Lower leg skin (tissue), 4 donors: Measurements from ENCODE around the gene TUT1. TPM values are rescaled to one million over a fixed set of nuclear protein-coding genes. Genes with fewer than 3 reads are reported as not detected.
A peak's percentile ranks its signal among the peaks of the same experiment; 100 is the strongest.

Experiments used
- DNase-seq, 2 donors: peaks; one replicate each; pipeline ENCODE4 v3.0.0-alpha.2; 2019; ENCODE audit warnings: low spot score in 2 of 2
- H3K4me3 ChIP-seq: fragments of 200-600 bp; sonication (generic); 2 replicates; pipeline ENCODE4 v1.5.1; 2017; ENCODE audit warnings: mild to moderate bottlenecking, low read depth; ENCODE audit not compliant: poor library complexity, severe bottlenecking
- POLR2A ChIP-seq, 2 donors: fragments of 450-650 bp; IDR thresholded peaks; one replicate each; pipeline ENCODE4 v1.6.1; 2016 to 2017; ENCODE audit warnings: antibody characterized with exemption in 2 of 2, mild to moderate bottlenecking in 1 of 2, moderate library complexity in 1 of 2
- WGBS, 2 donors: methylation state at CpG; one replicate each; pipeline ENCODE4 v1.1.5; 2018; 5-methylcytosine and 5-hydroxymethylcytosine counted together
- intact Hi-C: fragments of 100-400 bp; cut with DNase I; formaldehyde crosslinking; loops from one replicate; pipeline ENCODE4 v1.15.0; 2023; ENCODE audit warnings: low total_unique reads
- total RNA-seq, 4 donors: library from RNA; depleted of rRNA; stranded (reverse); fragments of >200 nt; gene quantifications; one replicate each; pipeline ENCODE4 v1.1.0, GENCODE V29; 2016
- TF ChIP-seq, protein P1 (sequence below), 3 donors: fragments of 450-650 bp; IDR thresholded peaks; one replicate each; pipeline ENCODE4 v1.5.1; 2016; ENCODE audit warnings: antibody characterized with exemption in 3 of 3, mild to moderate bottlenecking in 3 of 3, moderate library complexity in 2 of 3

Gene TUT1
- total RNA-seq, 4 donors from 2014 or later, result 11.0 to 29.8 (median 15.8) TPM

DNA sequence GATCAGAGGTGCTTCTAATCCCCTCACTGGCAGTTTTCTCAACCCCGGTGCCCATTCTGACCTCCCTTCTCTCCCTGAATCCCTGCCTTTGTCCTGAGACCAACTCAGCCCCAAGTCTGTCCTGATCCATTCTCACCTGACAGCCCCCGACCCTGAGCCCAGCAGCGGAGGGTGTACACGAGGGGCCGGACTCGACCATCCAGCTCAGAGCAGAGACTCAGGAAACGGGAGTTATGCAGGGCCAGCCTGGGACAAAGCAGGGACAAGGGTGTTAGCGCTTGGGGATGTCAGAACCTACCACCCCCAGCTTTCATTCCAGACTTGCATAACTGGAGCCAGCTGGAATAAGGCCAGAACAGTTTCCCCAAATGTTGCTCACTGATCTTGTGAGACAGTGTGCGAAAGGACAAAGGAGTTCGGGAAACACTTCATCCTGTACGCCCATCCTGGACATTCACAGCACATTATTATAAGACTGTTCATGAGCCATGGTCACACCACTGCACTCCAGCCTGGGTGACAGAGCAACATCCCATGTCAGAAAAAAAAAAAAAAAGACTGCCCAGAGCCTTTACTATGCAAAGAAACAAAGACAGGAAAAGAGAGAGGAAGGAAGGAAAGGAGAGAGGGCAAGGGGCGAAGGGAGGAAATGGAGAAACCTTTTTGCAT lies 14.1 kb downstream of the TUT1 start:
- WGBS, 2 donors, result 76 to 80% methylated on average over 12 of the region's 12 CpGs
- H3K4me3 ChIP-seq, result no peak overlapping the region
- intact Hi-C loops, result no loop called here
- no peak for TF ChIP-seq POLR2A (IDR thresholded peaks at IDR 0.05)
- TF ChIP-seq, protein P1, sequence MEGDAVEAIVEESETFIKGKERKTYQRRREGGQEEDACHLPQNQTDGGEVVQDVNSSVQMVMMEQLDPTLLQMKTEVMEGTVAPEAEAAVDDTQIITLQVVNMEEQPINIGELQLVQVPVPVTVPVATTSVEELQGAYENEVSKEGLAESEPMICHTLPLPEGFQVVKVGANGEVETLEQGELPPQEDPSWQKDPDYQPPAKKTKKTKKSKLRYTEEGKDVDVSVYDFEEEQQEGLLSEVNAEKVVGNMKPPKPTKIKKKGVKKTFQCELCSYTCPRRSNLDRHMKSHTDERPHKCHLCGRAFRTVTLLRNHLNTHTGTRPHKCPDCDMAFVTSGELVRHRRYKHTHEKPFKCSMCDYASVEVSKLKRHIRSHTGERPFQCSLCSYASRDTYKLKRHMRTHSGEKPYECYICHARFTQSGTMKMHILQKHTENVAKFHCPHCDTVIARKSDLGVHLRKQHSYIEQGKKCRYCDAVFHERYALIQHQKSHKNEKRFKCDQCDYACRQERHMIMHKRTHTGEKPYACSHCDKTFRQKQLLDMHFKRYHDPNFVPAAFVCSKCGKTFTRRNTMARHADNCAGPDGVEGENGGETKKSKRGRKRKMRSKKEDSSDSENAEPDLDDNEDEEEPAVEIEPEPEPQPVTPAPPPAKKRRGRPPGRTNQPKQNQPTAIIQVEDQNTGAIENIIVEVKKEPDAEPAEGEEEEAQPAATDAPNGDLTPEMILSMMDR (IDR thresholded peaks at IDR 0.05), result no peak
- DNase-seq, result no peak

GRCh38 chr11:62575837-62576236 lies 15.5 kb downstream of the TUT1 start:
- H3K4me3 ChIP-seq, result no peak overlapping the region
- DNase-seq, result no peak
- WGBS, 2 donors, result 64 to 74% methylated on average over 8 to 14 of the region's 14 CpGs
- intact Hi-C loops, result no loop called here
- TF ChIP-seq POLR2A (IDR thresholded peaks at IDR 0.05), result no peak
- TF ChIP-seq, protein P1 (IDR thresholded peaks at IDR 0.05), result no peak

DNA sequence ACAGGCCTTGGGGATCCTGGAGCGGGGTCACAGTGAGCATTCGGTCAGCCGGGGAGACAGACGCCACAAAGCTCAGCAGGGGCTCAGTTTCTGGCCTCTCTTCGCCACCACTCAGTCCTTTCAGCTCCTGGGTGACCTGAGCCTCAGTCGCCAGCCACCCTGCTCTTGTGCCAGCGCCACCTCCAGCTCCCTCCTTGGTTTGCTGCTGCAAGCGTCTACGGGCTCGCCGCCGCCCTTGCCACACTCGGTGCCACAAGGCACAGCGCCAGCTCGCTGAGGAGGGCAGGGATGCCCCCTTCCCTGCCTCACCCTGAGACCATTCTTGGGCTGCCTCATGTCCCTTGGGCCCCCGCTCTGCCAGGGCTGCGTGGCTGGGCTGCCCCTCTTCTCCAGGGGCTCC lies 16.2 kb downstream of the TUT1 start:
- WGBS, 2 donors, result 34 to 41% methylated on average over 12 to 16 of the region's 17 CpGs
- H3K4me3 ChIP-seq, result no peak overlapping the region
- intact Hi-C loops, result no loop called here
- TF ChIP-seq, protein P1 (IDR thresholded peaks at IDR 0.05), result no peak
- TF ChIP-seq POLR2A (IDR thresholded peaks at IDR 0.05), result no peak
- no peak for DNase-seq

- peak overlapping the region; percentile 47 for H3K4me3 ChIP-seq
- 1% methylated on average over 25 to 32 of the region's 33 CpGs for WGBS, 2 donors
- DNase-seq, result peak in 1 of 2 donors; percentile 90
- intact Hi-C loops, result no loop called here
- TF ChIP-seq, protein P1 (IDR thresholded peaks at IDR 0.05), result no peak
- TF ChIP-seq POLR2A (IDR thresholded peaks at IDR 0.05), result no peak
Observed at GRCh38 chr11:62574363-62575071, 16.8 kb downstream of the TUT1 start.

DNA sequence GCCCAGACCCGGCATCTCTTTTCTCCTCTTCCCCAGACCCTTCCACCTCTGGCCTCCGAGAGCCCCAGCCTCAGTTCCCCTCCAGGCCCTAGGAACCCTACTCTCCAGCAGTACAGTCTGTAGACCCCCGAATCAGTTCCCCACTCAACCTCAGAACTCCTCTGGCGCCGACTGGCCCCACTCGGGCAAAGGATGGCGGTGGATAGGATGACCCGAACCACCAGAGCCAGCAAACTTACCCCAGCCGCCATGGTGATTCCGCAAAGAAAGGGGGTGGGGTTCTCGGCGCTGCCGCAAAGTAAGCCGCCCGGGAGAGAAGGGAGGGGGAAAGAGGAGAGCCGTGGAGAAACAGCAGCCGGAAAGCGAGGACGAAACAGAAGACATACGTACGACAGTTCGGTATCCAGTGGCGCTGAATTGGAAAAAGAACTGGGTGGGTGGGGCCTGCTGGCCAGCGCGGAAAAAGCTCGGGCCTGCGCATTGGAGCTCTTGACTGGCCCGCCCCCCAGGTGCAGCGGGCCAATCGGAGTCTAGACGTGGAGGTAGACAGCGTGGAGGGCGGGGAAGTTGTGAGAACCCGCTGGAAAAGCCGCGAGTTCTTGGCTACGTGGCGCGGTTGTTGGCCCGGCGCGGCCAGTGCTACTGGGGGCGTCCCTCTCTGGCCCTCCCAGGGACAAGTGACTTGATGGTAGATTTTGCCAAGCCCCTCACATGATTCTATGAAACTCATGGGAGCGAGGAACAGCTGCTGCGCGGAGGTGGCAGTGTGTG lies 17.5 kb downstream of the TUT1 start, which contains the start of gene EEF1G:
Gene EEF1G, minus strand, starts transcription at position 300 of the 771 bp plus-strand sequence. Its CDS starts 49 bp downstream, at position 251.
- TF ChIP-seq, protein P1 (IDR thresholded peaks at IDR 0.05), result no peak
- TF ChIP-seq POLR2A (IDR thresholded peaks at IDR 0.05), result peak in 1 of 2 donors; percentile 47
- WGBS, 2 donors, result 0 to 1% methylated on average over 42 to 46 of the region's 46 CpGs
- peak within 1 kb of the TSS; percentile 82 for H3K4me3 ChIP-seq
- intact Hi-C loops, result no loop called here
- DNase-seq, result peak; percentile 99
